ENCODE results near the gene DAAM2.
A peak's percentile ranks its signal among the peaks of the same experiment; 100 is the strongest.

DAAM2 gene

DNA sequence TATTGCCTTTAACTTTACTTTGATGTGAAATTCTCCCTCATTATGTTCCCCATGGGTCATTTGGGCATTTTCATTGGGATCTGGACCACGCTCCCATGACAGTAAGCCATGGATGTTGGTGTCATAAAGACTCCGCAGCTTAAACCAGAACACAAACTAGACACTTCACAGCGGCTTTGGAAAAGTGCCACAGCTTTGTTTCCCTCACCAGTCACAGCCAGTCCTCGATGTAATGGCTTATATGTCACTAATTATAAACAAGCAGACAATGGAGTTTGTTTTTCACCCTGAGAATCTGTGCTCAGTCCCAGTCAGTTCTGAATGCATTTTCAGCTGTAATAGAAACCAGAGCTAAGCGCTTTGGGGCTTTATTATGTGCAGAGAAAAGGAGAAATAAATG lies 23.2 kb upstream of the DAAM2 start:
- Histone ChIP-seq H3K36me3 (ENCODE audit: control insufficient read depth, insufficient read depth, low read length, severe bottlenecking) (no peaks in the 10 kb centered on the region), H3K9me3 (ENCODE audit: control insufficient read depth, low read length) (no peaks in the 10 kb centered on the region), H3K9ac (ENCODE audit: low read length) (no peak overlapping the region), H3K4me1 (ENCODE audit: control insufficient read depth, insufficient read depth, low read length) (no peaks in the 10 kb centered on the region), H3K27me3 (replicated peaks; ENCODE audit: control insufficient read depth, insufficient read depth, low read length) (peaks cover 8% of the 10 kb centered on the region), H3K4me3 (ENCODE audit: low read length) (no peak overlapping the region)
- DNase-seq (ENCODE audit: low read depth): no peak

DNA sequence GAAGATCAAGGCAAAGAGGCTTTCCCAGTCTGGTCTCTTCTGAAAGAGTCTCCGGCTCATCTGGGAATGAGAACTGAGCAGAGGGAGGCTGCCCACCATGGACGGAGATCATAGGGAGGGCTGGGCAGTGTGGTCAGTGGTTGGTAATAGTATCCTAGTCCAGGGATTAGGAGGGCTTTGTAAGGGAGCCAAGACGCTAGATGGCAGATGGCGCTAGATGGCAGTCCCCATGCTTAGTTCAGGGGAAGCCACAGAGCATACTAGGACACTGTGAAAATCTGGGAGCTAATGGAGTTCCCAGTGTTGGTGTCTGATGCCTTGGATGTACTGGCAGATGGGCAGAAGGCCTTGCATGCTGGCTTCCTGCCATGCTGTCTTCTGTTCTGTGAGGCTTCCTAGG lies 21.7 kb upstream of the DAAM2 start:
- H3K4me3 ChIP-seq (ENCODE audit: low read length): no peak overlapping the region
- no peaks in the 10 kb centered on the region for H3K36me3 ChIP-seq (ENCODE audit: control insufficient read depth, insufficient read depth, low read length, severe bottlenecking)
- no peak for DNase-seq (ENCODE audit: low read depth)
- peaks cover 4% of the 10 kb centered on the region for H3K27me3 ChIP-seq (replicated peaks; ENCODE audit: control insufficient read depth, insufficient read depth, low read length)
- no peak overlapping the region for H3K9ac ChIP-seq (ENCODE audit: low read length)
- H3K4me1 ChIP-seq (ENCODE audit: control insufficient read depth, insufficient read depth, low read length): no peaks in the 10 kb centered on the region
- H3K9me3 ChIP-seq (ENCODE audit: control insufficient read depth, low read length): no peaks in the 10 kb centered on the region

DNA sequence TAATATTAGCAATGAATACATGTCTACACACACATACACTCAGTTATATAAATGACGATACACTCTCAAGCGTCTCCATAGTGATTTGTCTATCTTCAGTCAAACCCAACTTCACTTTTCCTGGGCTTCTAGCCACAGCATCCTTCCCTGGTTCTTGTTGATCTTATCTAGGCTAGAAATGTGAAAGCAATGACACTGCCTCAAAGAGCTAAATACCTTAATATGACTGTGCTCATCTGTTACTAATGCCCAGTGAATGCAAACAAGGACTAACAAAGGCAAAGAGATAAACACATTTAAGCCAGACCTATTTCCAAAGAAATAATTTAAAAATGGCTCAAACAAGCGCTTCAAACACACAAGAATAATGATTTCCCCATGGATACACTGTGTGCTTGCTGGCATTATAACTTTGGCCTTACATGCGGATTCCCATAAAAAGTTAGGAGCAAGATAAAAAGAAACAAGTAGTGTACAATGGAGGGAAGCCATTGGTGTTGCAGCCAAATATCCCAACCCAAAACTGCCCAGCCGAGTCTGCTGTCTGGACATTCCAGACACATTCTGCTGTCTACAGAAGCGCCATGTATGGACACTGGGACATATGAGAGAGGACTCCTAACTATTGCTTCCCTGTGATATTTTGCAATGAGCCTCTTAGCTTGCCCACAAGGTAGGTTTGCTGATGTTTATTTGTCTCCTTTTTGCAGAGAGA lies 19.5 kb upstream of the DAAM2 start:
- Histone ChIP-seq H3K4me1 (ENCODE audit: control insufficient read depth, insufficient read depth, low read length) (no peaks in the 10 kb centered on the region), H3K27me3 (replicated peaks; ENCODE audit: control insufficient read depth, insufficient read depth, low read length) (peaks cover 4% of the 10 kb centered on the region), H3K36me3 (ENCODE audit: control insufficient read depth, insufficient read depth, low read length, severe bottlenecking) (no peaks in the 10 kb centered on the region), H3K9ac (ENCODE audit: low read length) (no peak overlapping the region), H3K4me3 (ENCODE audit: low read length) (no peak overlapping the region), H3K9me3 (ENCODE audit: control insufficient read depth, low read length) (no peaks in the 10 kb centered on the region)
- DNase-seq (ENCODE audit: low read depth): peak; percentile 42

DNA sequence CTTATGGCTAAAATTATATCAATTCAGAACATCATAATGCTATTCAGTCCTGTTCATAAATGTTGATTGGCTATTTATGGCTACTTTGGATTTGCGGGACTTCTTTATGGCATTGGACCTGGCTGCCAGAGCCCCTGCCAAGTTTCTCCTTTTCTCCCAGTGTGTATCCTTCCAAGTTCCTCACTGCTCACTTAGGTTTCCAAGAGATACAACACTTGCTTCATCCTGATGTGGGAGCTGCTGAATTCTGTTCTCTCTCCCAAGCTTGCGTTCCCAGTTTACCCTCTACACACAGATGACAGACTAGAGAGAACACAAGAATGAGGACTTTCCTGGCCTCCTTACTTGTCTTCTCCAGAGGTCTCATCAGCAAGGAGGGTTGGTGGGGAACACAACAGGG lies 18.4 kb upstream of the DAAM2 start:
- H3K4me1 ChIP-seq (ENCODE audit: control insufficient read depth, insufficient read depth, low read length): peaks cover 3% of the 10 kb centered on the region
- no peak overlapping the region for H3K4me3 ChIP-seq (ENCODE audit: low read length)
- H3K36me3 ChIP-seq (ENCODE audit: control insufficient read depth, insufficient read depth, low read length, severe bottlenecking): no peaks in the 10 kb centered on the region
- H3K9ac ChIP-seq (ENCODE audit: low read length): no peak overlapping the region
- peaks cover 4% of the 10 kb centered on the region for H3K27me3 ChIP-seq (replicated peaks; ENCODE audit: control insufficient read depth, insufficient read depth, low read length)
- H3K9me3 ChIP-seq (ENCODE audit: control insufficient read depth, low read length): no peaks in the 10 kb centered on the region
- no peak for DNase-seq (ENCODE audit: low read depth)

DNA sequence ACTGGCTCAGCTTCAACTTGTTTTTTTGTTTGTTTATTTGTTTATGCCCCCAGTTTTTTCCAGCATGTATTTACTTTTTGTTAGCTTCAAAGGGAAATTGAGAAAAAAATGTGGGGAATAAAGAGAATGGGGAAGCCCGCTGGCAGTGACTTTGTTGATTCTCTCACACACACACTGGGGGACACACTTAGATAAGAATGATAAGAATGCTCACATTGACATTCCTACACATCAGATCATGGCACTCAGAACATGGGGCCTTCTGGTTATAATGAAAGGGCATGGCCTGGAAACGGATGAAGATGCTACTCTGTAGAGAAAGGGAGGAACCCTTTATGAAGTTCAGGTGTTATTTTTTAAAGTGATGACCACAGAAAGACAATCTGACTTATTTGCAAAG lies 15.6 kb upstream of the DAAM2 start:
- H3K4me3 ChIP-seq (ENCODE audit: low read length): no peak overlapping the region
- no peak for DNase-seq (ENCODE audit: low read depth)
- no peaks in the 10 kb centered on the region for H3K36me3 ChIP-seq (ENCODE audit: control insufficient read depth, insufficient read depth, low read length, severe bottlenecking)
- H3K27me3 ChIP-seq (replicated peaks; ENCODE audit: control insufficient read depth, insufficient read depth, low read length): peaks cover 4% of the 10 kb centered on the region
- no peak overlapping the region for H3K9ac ChIP-seq (ENCODE audit: low read length)
- H3K4me1 ChIP-seq (ENCODE audit: control insufficient read depth, insufficient read depth, low read length): peaks cover 9% of the 10 kb centered on the region
- no peaks in the 10 kb centered on the region for H3K9me3 ChIP-seq (ENCODE audit: control insufficient read depth, low read length)

DNA sequence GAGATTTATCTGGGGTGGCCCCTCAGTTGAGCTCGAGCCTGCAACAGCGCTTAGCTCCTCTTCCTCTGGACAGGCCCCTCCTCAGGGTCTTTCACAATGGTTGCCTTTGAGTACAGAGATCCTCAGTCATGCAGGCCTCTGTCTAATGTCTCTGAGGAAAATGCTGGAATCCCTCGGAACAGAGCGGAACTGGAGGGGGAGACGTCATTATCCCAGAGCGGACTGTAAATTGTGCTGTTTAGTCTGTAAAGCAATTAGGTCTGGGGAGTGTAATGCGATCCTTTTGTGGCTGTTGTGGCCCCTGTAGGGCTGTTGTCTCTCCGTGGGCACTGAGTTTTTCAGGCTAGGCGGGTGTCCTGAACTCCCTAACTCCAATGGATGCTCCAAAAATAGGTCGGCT lies 15.0 kb upstream of the DAAM2 start:
- H3K9ac ChIP-seq (ENCODE audit: low read length): no peak overlapping the region
- H3K27me3 ChIP-seq (replicated peaks; ENCODE audit: control insufficient read depth, insufficient read depth, low read length): peaks cover 4% of the 10 kb centered on the region
- no peak overlapping the region for H3K4me3 ChIP-seq (ENCODE audit: low read length)
- H3K36me3 ChIP-seq (ENCODE audit: control insufficient read depth, insufficient read depth, low read length, severe bottlenecking): no peaks in the 10 kb centered on the region
- no peaks in the 10 kb centered on the region for H3K9me3 ChIP-seq (ENCODE audit: control insufficient read depth, low read length)
- DNase-seq (ENCODE audit: low read depth): no peak
- H3K4me1 ChIP-seq (ENCODE audit: control insufficient read depth, insufficient read depth, low read length): peaks cover 9% of the 10 kb centered on the region

DNA sequence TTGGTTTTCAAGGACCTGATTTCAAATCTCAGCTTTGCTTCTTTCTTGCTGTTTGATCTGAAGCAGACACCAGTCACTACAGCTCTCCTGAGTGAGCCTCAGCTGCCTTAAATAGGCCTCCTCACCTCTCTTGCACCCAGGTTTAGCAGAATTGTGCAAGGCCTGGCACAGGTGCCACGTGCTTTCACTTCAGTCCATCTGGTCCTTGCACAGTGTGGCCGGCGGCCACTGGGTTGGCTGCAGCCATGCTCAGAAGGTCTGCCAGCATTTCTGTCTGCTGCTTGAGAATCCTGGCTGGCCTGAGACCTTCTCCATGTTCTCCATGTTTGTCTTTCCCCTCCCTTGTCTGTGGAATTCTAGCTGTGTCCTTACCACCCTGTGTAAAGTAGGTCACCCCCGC lies 14.5 kb upstream of the DAAM2 start:
- H3K9ac ChIP-seq (ENCODE audit: low read length): no peak overlapping the region
- no peaks in the 10 kb centered on the region for H3K9me3 ChIP-seq (ENCODE audit: control insufficient read depth, low read length)
- peaks cover 4% of the 10 kb centered on the region for H3K27me3 ChIP-seq (replicated peaks; ENCODE audit: control insufficient read depth, insufficient read depth, low read length)
- H3K4me1 ChIP-seq (ENCODE audit: control insufficient read depth, insufficient read depth, low read length): peaks cover 9% of the 10 kb centered on the region
- DNase-seq (ENCODE audit: low read depth): no peak
- H3K4me3 ChIP-seq (ENCODE audit: low read length): no peak overlapping the region
- no peaks in the 10 kb centered on the region for H3K36me3 ChIP-seq (ENCODE audit: control insufficient read depth, insufficient read depth, low read length, severe bottlenecking)

DNA sequence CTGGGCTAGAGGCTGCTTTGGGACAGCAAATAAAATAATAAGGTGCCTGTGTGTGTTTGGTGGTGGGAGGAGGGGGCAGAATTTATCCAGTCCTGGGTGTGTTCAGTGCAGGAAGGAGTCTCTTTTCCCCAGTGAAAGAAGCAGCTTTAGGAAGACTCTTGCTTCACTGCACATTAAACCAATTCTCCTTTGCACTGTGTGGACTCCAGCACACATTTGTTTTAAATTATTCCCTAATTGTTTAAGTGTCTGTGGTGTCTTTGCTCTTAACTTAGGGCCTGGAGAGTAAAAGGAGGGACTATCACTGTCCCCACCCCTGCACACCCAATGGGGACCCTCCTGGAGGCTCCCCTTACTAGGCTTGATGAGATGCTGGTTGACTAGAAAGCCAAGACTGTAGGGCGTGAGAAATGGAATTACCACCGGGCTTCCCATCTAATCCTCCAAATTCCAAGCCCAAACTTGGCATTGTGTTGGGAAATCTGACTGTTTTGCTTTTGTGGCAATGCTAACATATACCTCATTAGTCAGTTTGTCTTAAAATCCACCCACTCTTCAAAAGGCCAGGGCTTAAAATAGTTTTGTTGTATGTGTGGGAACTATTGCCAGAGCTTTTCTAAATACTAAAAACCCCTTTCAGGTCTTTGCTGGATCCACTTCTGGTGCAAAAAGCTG lies 13.5 kb upstream of the DAAM2 start:
- H3K4me1 ChIP-seq (ENCODE audit: control insufficient read depth, insufficient read depth, low read length): peaks cover 9% of the 10 kb centered on the region
- no peak overlapping the region for H3K9ac ChIP-seq (ENCODE audit: low read length)
- no peaks in the 10 kb centered on the region for H3K36me3 ChIP-seq (ENCODE audit: control insufficient read depth, insufficient read depth, low read length, severe bottlenecking)
- peak; percentile 75 for DNase-seq (ENCODE audit: low read depth)
- H3K27me3 ChIP-seq (replicated peaks; ENCODE audit: control insufficient read depth, insufficient read depth, low read length): peaks cover 4% of the 10 kb centered on the region
- H3K4me3 ChIP-seq (ENCODE audit: low read length): no peak overlapping the region
- peaks cover 3% of the 10 kb centered on the region for H3K9me3 ChIP-seq (ENCODE audit: control insufficient read depth, low read length)

DNA sequence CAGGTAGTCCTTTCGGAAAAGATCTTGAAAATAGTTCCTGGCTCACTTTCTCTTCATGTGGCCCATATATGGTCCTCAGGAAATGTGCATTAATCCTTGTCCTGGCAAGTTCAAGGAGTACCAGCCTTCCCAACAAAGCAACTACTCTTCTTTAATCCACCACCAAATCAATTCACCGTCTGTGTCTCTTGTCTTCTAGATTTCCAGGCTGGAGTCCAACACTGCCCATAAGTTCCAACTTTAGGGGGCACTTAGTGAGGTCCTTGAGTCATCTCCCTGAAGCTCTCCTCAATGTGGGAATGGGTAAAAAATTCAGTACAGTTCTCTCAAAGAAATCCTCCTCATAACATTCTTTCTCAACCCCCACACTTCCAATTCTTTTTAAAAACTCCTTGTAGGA lies 6.9 kb upstream of the DAAM2 start:
- no peaks in the 10 kb centered on the region for H3K36me3 ChIP-seq (ENCODE audit: control insufficient read depth, insufficient read depth, low read length, severe bottlenecking)
- no peaks in the 10 kb centered on the region for H3K4me1 ChIP-seq (ENCODE audit: control insufficient read depth, insufficient read depth, low read length)
- no peaks in the 10 kb centered on the region for H3K27me3 ChIP-seq (replicated peaks; ENCODE audit: control insufficient read depth, insufficient read depth, low read length)
- peaks cover 3% of the 10 kb centered on the region for H3K9me3 ChIP-seq (ENCODE audit: control insufficient read depth, low read length)
- H3K4me3 ChIP-seq (ENCODE audit: low read length): no peak overlapping the region
- no peak overlapping the region for H3K9ac ChIP-seq (ENCODE audit: low read length)
- no peak for DNase-seq (ENCODE audit: low read depth)

DNA sequence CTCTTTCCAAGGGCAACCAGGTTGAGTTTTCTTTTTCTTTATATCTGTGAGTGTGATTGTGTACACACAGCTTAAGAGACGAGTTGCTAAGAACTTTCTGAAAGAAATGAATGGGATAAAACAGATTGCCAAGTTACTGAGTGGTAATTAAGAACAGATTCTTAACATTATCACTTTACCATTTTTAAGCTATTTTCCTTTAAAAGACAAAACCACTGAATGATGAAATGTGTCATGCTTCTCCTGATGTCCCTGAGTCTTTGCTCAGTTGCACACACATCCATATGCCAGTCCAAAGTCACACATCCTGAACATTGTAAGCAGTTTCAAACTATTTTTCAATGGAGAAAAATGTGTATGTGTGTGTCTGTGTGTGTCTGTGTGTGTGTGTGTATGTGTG lies 5.5 kb upstream of the DAAM2 start:
- Histone ChIP-seq H3K4me3 (ENCODE audit: low read length) (no peak overlapping the region), H3K27me3 (replicated peaks; ENCODE audit: control insufficient read depth, insufficient read depth, low read length) (no peaks in the 10 kb centered on the region), H3K9ac (ENCODE audit: low read length) (no peak overlapping the region), H3K36me3 (ENCODE audit: control insufficient read depth, insufficient read depth, low read length, severe bottlenecking) (no peaks in the 10 kb centered on the region), H3K4me1 (ENCODE audit: control insufficient read depth, insufficient read depth, low read length) (peaks cover 8% of the 10 kb centered on the region), H3K9me3 (ENCODE audit: control insufficient read depth, low read length) (peaks cover 3% of the 10 kb centered on the region)
- no peak for DNase-seq (ENCODE audit: low read depth)

DNA sequence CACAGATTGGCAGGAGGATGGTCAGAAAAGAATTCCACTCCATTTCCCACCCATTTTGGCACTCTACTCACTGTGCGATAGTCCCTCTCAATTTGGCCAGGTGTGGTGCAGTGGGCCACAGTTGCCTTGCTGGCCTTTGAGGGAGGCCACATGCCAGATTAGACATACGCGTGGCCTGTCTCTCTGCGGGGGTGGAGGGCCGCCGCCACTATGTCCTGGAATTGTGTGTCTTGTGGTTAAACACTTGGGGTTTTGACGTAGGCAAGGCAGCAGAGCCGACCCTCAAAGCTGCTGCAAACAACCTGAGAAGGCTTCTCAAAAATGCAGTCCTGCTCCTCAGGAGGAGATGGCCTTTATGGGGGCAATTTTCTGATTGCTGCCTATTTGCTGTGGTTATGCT lies 4.9 kb upstream of the DAAM2 start:
- Histone ChIP-seq H3K9me3 (ENCODE audit: control insufficient read depth, low read length) (peaks cover 3% of the 10 kb centered on the region), H3K4me3 (ENCODE audit: low read length) (no peak overlapping the region), H3K27me3 (replicated peaks; ENCODE audit: control insufficient read depth, insufficient read depth, low read length) (no peaks in the 10 kb centered on the region), H3K4me1 (ENCODE audit: control insufficient read depth, insufficient read depth, low read length) (peaks cover 12% of the 10 kb centered on the region), H3K36me3 (ENCODE audit: control insufficient read depth, insufficient read depth, low read length, severe bottlenecking) (no peaks in the 10 kb centered on the region), H3K9ac (ENCODE audit: low read length) (no peak overlapping the region)
- DNase-seq (ENCODE audit: low read depth): no peak

DNA sequence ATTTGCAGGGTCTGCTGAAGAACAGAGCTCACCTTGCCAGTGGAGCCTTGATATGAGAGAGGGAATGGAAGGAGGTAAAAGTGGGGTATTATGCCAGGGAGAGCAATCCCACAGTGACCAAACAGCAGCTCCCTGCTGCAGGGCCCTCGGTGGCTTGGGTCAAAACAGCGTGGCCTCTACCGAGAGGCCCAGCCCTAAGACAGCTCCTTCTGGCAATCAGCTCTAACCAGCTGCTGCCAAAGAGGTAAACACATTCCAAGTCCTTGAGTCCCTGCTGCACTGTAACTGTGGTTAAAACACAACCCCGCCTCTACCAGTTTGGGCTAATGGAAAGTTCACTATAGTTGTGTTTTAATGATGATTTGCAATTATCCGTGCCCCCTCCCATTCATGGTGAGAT lies 1.4 kb upstream of the DAAM2 start:
- Histone ChIP-seq H3K36me3 (ENCODE audit: control insufficient read depth, insufficient read depth, low read length, severe bottlenecking) (no peaks in the 10 kb centered on the region), H3K27me3 (replicated peaks; ENCODE audit: control insufficient read depth, insufficient read depth, low read length) (no peaks in the 10 kb centered on the region), H3K9me3 (ENCODE audit: control insufficient read depth, low read length) (no peaks in the 10 kb centered on the region), H3K4me1 (ENCODE audit: control insufficient read depth, insufficient read depth, low read length) (peaks cover 28% of the 10 kb centered on the region), H3K9ac (ENCODE audit: low read length) (no peak overlapping the region), H3K4me3 (ENCODE audit: low read length) (no peak overlapping the region)
- DNase-seq (ENCODE audit: low read depth): no peak
